ENCODE measurements around the gene SHROOM3. TPM values are rescaled to one million over a fixed set of nuclear protein-coding genes. Genes with fewer than 3 reads are reported as not detected.

Gene SHROOM3
- total and polyA plus RNA-seq, 12 donors, result 1.1 to 16.2 (median 8.8) TPM

GRCh38 chr4:76527666-76528065, 92.6 kb downstream of the SHROOM3 start:
- intact Hi-C loops (cut with DNase I), result no loop called here
- no peak overlapping the region for H3K27ac ChIP-seq

GRCh38 chr4:76531597-76531996, 96.6 kb downstream of the SHROOM3 start:
- Histone ChIP-seq H3K36me3 (replicated peaks in 1 of 2) (no peaks in the 10 kb centered on the region), H3K27me3 (no peaks in the 10 kb centered on the region), H3K4me1 (replicated peaks in 1 of 2) (no peaks in the 10 kb centered on the region), H3K27ac (no peak overlapping the region), H3K9me3 (replicated peaks in 1 of 3) (no peaks in the 10 kb centered on the region), H3K4me3 (no peak overlapping the region)
- DNase-seq, result no peak
- no peak for TF ChIP-seq CTCF (IDR thresholded peaks at IDR 0.05)
- TF ChIP-seq POLR2A (IDR thresholded peaks at IDR 0.05), result no peak
- 45 to 58% (median 50%) methylated on average over 2 of the region's 2 CpGs for WGBS, 4 donors
- intact Hi-C loops (cut with DNase I), result no loop called here

More at GRCh38 chr4:76527666-76528065, 92.6 kb downstream of the SHROOM3 start:
- no peaks in the 10 kb centered on the region for H3K9me3 ChIP-seq (replicated peaks in 1 of 3)
- no peak for TF ChIP-seq POLR2A (IDR thresholded peaks at IDR 0.05)
- DNase-seq, result no peak
- no peaks in the 10 kb centered on the region for H3K4me1 ChIP-seq (replicated peaks in 1 of 2)
- WGBS, 4 donors, result 83 to 90% (median 86%) methylated on average over 5 of the region's 5 CpGs
- H3K27me3 ChIP-seq, result no peaks in the 10 kb centered on the region
- H3K4me3 ChIP-seq, result no peak overlapping the region
- no peaks in the 10 kb centered on the region for H3K36me3 ChIP-seq (replicated peaks in 1 of 2)

GRCh38 chr4:76532805-76533204, 97.8 kb downstream of the SHROOM3 start:
- H3K4me1 ChIP-seq (replicated peaks in 1 of 2), result no peaks in the 10 kb centered on the region
- H3K4me3 ChIP-seq, result no peak overlapping the region
- H3K9me3 ChIP-seq (replicated peaks in 1 of 3), result no peaks in the 10 kb centered on the region
- H3K27ac ChIP-seq, result no peak overlapping the region
- DNase-seq, result no peak
- no peaks in the 10 kb centered on the region for H3K36me3 ChIP-seq (replicated peaks in 1 of 2)
- 38 to 70% (median 69%) methylated on average over 2 of the region's 2 CpGs for WGBS, 4 donors
- intact Hi-C loops (cut with DNase I), result no loop called here
- H3K27me3 ChIP-seq, result no peaks in the 10 kb centered on the region
- TF ChIP-seq CTCF (IDR thresholded peaks at IDR 0.05), result no peak

GRCh38 chr4:76533314-76533713, 98.3 kb downstream of the SHROOM3 start:
- TF ChIP-seq POLR2A (IDR thresholded peaks at IDR 0.05) (no peak), CTCF (IDR thresholded peaks at IDR 0.05) (no peak)
- Histone ChIP-seq H3K9me3 (replicated peaks in 1 of 3) (no peaks in the 10 kb centered on the region), H3K36me3 (replicated peaks in 1 of 2) (no peaks in the 10 kb centered on the region), H3K4me3 (no peak overlapping the region), H3K27me3 (no peaks in the 10 kb centered on the region), H3K27ac (no peak overlapping the region), H3K4me1 (replicated peaks in 1 of 2) (no peaks in the 10 kb centered on the region)
- DNase-seq, result no peak
- intact Hi-C loops (cut with DNase I), result no loop called here

GRCh38 chr4:76535603-76536372, 100.8 kb downstream of the SHROOM3 start:
- H3K9me3 ChIP-seq (replicated peaks in 1 of 3), result no peaks in the 10 kb centered on the region
- no peak for DNase-seq
- H3K36me3 ChIP-seq (replicated peaks in 1 of 2), result no peaks in the 10 kb centered on the region
- intact Hi-C loops (cut with DNase I), result no loop called here
- TF ChIP-seq POLR2A (IDR thresholded peaks at IDR 0.05) (no peak), CTCF (IDR thresholded peaks at IDR 0.05) (no peak)
- no peak overlapping the region for H3K4me3 ChIP-seq
- WGBS, 4 donors, result 75 to 83% (median 79%) methylated on average over 5 of the region's 5 CpGs
- no peak overlapping the region for H3K27ac ChIP-seq
- H3K4me1 ChIP-seq (replicated peaks in 1 of 2), result no peaks in the 10 kb centered on the region
- H3K27me3 ChIP-seq, result no peaks in the 10 kb centered on the region

All from adrenal gland (tissue), 12 donors.